K562 (cell line): ENCODE results near the gene MAML3. TPM values are rescaled to one million over a fixed set of nuclear protein-coding genes. Genes with fewer than 3 reads are reported as not detected.

Source experiments
- ATAC-seq: fragments of 200-7000 bp; cut with Tn5 transposase; 3 replicates; pipeline ENCODE4 v1.9.1; 2020; ENCODE audit warnings: moderate library complexity
- BruUV-seq: library from RNA; stranded (reverse); fragments of 400-500 nt; replicated peaks from 2 replicates; lab custom pipeline; 2021; lab: Mats Ljungman, UMichigan
- CTCF ChIA-PET: fragments of 300-600 bp; formaldehyde crosslinking; extraction: SDS; loops from one replicate; lab custom pipeline; 2021; ENCODE audit warnings: low intra/inter-chr PET ratio; lab: Yijun Ruan, JAX
- POLR2A ChIA-PET: fragments of 300-600, 350-650 bp; sonication (Branson Sonifier 250); formaldehyde crosslinking; extraction: SDS; loops from one replicate; lab custom pipeline; 2021; ENCODE audit warnings: antibody characterized with exemption, inconsistent platforms; lab: Yijun Ruan, JAX
- DNase-seq, 4 experiments: peaks; one replicate each; pipeline versions ENCODE4 v3.0.0 to v3.0.0-alpha.2; 2011 to 2018; ENCODE audit warnings: low spot score in 3 of 4, mixed read lengths in 3 of 4; ENCODE audit errors: extremely low read depth in 1 of 4
- FAIRE-seq: peaks from 2 replicates; lab custom pipeline; 2011; peaks lifted over from hg19 to GRCh38; lab: Jason Lieb, UNC
- H2AFZ ChIP-seq: 2 replicates; pipeline ENCODE4 v1.6.0; 2011; ENCODE audit warnings: low read depth, low read length, control low read depth, inconsistent platforms
- H3K27ac ChIP-seq: fragments of 200-600 bp; 3 replicates; pipeline ENCODE4 v1.8.0; 2011; ENCODE audit warnings: low read depth, mild to moderate bottlenecking, control low read depth, inconsistent platforms, low read length, moderate library complexity, mixed read lengths; ENCODE audit errors: extremely low read depth
- H3K27me3 ChIP-seq, 2 experiments: fragments of 300-600 bp in 1 of 2; 2 replicates in 1 of 2; 3 replicates in 1 of 2; pipeline versions ENCODE4 v1.6.0 to v1.8.0; 2011; ENCODE audit warnings: inconsistent platforms in 2 of 2, low read length in 2 of 2, mild to moderate bottlenecking in 1 of 2, mixed read lengths in 1 of 2, moderate library complexity in 1 of 2; ENCODE audit not compliant: control insufficient read depth in 2 of 2, insufficient read depth in 2 of 2
- H3K36me3 ChIP-seq: fragments of 300-600 bp; 3 replicates; pipeline ENCODE4 v1.8.0; 2011; ENCODE audit warnings: mild to moderate bottlenecking, low read length, inconsistent platforms; ENCODE audit not compliant: control insufficient read depth, insufficient read depth
- H3K4me1 ChIP-seq, 2 experiments: fragments of 200-600 bp in 1 of 2; replicated peaks in 1 of 2; 2 replicates in 1 of 2; 3 replicates in 1 of 2; pipeline versions ENCODE4 v1.5.1 to v1.8.0; 2011; ENCODE audit warnings: inconsistent platforms in 2 of 2, low read length in 2 of 2, mild to moderate bottlenecking in 1 of 2, mixed read lengths in 1 of 2, moderate library complexity in 1 of 2; ENCODE audit not compliant: control insufficient read depth in 2 of 2, insufficient read depth in 2 of 2
- H3K4me2 ChIP-seq: 2 replicates; pipeline ENCODE4 v1.6.1; 2011; ENCODE audit warnings: low read length, control low read depth, inconsistent platforms, mixed read lengths; ENCODE audit not compliant: insufficient read depth
- H3K4me3 ChIP-seq: fragments of 200-600 bp; sonication (generic), shearing (Covaris generic); 2 replicates; pipeline ENCODE4 v1.5.1; 2016; ENCODE audit warnings: control low read depth, inconsistent platforms
- H3K79me2 ChIP-seq: fragments of 200-600 bp; 3 replicates; pipeline ENCODE4 v1.8.0; 2011; ENCODE audit warnings: low read length, inconsistent platforms; ENCODE audit not compliant: control insufficient read depth, insufficient read depth
- H3K9ac ChIP-seq, 2 experiments: 2 replicates each; pipeline versions ENCODE4 v1.6.0 to v1.6.1; 2011; ENCODE audit warnings: low read depth in 2 of 2, low read length in 2 of 2, control low read depth in 1 of 2, inconsistent platforms in 1 of 2, mild to moderate bottlenecking in 1 of 2, mixed read lengths in 1 of 2; ENCODE audit not compliant: insufficient read depth in 1 of 2
- H3K9me1 ChIP-seq: one replicate; pipeline ENCODE4 v1.6.0; 2011; ENCODE audit warnings: inconsistent platforms, mild to moderate bottlenecking, low read length, moderate library complexity; ENCODE audit not compliant: control insufficient read depth, insufficient read depth
- H3K9me3 ChIP-seq: replicated peaks from 2 replicates; pipeline ENCODE4 v1.5.1; 2011; ENCODE audit warnings: low read depth, low read length, inconsistent platforms; ENCODE audit not compliant: control insufficient read depth, insufficient read depth
- H4K20me1 ChIP-seq: replicated peaks from 2 replicates; pipeline ENCODE4 v1.6.1; 2011; ENCODE audit warnings: low read length, inconsistent platforms, mixed read lengths; ENCODE audit not compliant: control insufficient read depth, insufficient read depth
- DNMT1 ChIP-seq: fragments of 450-650 bp; IDR thresholded peaks from 2 replicates; pipeline ENCODE4 v1.6.1; 2016; ENCODE audit warnings: antibody characterized with exemption, mild to moderate bottlenecking
- MTA2 ChIP-seq: fragments of 450-650 bp; IDR thresholded peaks from 2 replicates; pipeline ENCODE4 v1.6.1; 2016; ENCODE audit warnings: low read depth
- MYC ChIP-seq, 2 experiments: fragments of 250-450 bp in 1 of 2; sonication (Bioruptor Pico) in 1 of 2; IDR thresholded peaks; 2 replicates each; pipeline versions ENCODE4 v1.5.1 to v1.6.1; 2012 to 2021; ENCODE audit warnings: low read depth in 2 of 2, borderline replicate concordance in 1 of 2, improper control_type of control experiment in 1 of 2, low read length in 1 of 2, mild to moderate bottlenecking in 1 of 2, moderate library complexity in 1 of 2
- TCF7 ChIP-seq: sonication (generic); IDR thresholded peaks from 2 replicates; pipeline ENCODE4 v1.6.1; 2016; ENCODE audit warnings: antibody characterized with exemption, borderline replicate concordance
- WGBS: fragments of 100-300 bp; shearing (Covaris generic); methylation state at CpG from one replicate; pipeline ENCODE4 v1.1.6; 2016; ENCODE audit warnings: low coverage, mixed read lengths; ENCODE audit not compliant: insufficient coverage; ENCODE audit errors: missing lambda C conversion rate; 5-methylcytosine and 5-hydroxymethylcytosine counted together
- in situ Hi-C: fragments of 300-500 bp; cut with MboI; formaldehyde crosslinking; loops from 4 replicates; pipeline ENCODE4 v1.15.0; 2018; ENCODE audit warnings: inconsistent platforms, mixed read lengths
- intact Hi-C: fragments of 100-400 bp; cut with micrococcal nuclease; formaldehyde crosslinking; loops from 2 replicates; pipeline ENCODE4 v1.14.2; 2022
- polyA plus RNA-seq, 8 experiments: library from polyadenylated mRNA; depleted of rRNA in 4 of 8; stranded (reverse) in 5 of 8; unstranded in 3 of 8; fragments of >200 nt; fragmentation: Nextera tagmentation in 2 of 8; fragmentation: Illumina TruSeq in 1 of 8; extraction: Ambion mirVana in 2 of 8; extraction: Trizol in 1 of 8; gene quantifications; 2 replicates each; pipeline versions ENCODE4 v1.2.1 to v1.2.3, GENCODE V29; 2011 to 2014; ENCODE audit warnings: inconsistent platforms in 1 of 8, missing spikeins in 1 of 8
- total RNA-seq, 7 experiments: library from RNA; depleted of rRNA in 6 of 7; stranded (reverse); fragments of >200 nt in 6 of 7; fragmentation: Illumina TruSeq in 2 of 7; extraction: Trizol in 2 of 7; gene quantifications; 2 replicates each; pipeline versions ENCODE4 v1.2.1 to v1.2.3, GENCODE V29; 2011 to 2021; ENCODE audit warnings: low replicate concordance in 1 of 7
- TF ChIP-seq, protein P1 (sequence below): fragments of 200-800 bp; sonication (Bioruptor generic); IDR thresholded peaks from 2 replicates; pipeline ENCODE4 v1.6.1; 2017; ENCODE audit warnings: missing genetic modification characterization, missing compliant biosample characterization
- TF ChIP-seq, protein P2 (sequence below): fragments of 450-650 bp; IDR thresholded peaks from 2 replicates; pipeline ENCODE4 v1.6.1; 2016; ENCODE audit warnings: mild to moderate bottlenecking, moderate library complexity

Gene MAML3
- total and polyA plus RNA-seq, 9 of the 15 experiments (the other 6 are each of a cell fraction or from before 2014, with no cell fraction given), result 0.01 to 0.55 (median 0.25) TPM

DNA sequence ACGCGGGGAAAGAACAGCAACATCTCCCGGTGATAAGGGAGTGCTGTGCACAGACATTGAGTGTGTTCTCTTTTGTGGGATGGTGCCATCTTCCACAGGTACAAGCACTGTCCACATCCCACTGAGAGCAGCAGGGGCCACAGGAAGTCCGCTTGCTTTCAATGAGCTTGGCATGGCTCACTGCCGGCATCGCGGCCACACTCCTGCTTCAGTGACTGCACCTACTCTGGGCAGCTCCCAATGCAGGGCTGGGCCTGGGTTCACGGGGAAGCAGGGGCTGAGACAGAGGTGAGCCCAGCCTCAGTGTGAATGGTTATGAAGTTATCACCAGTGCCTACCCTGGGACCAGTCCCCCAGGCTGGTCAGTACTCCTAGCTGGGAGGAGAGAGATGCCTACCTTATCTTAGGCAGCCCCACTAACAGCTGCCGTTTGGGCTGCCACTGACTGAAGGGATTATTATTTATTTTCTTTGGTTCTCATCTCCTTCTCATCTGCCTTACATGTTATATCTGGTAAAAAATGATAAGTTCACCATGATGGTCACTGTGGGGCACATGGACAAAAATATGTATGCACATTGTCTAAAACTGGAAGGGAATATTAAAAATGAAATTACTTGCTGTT is 389.2 kb downstream of the MAML3 start:
- H3K9ac ChIP-seq, result no peak overlapping the region
- H3K9me1 ChIP-seq, result no peaks in the 10 kb centered on the region
- H3K4me2 ChIP-seq, result no peak overlapping the region
- ATAC-seq (no peak), FAIRE-seq (no peak), DNase-seq (no peak)
- H4K20me1 ChIP-seq, result no peaks in the 10 kb centered on the region
- in situ Hi-C loops, result no loop called here
- no peaks in the 10 kb centered on the region for H3K79me2 ChIP-seq
- BruUV-seq, result no TSS peak
- H3K36me3 ChIP-seq, result no peaks in the 10 kb centered on the region
- peaks cover 23 to 32% of the 10 kb centered on the region in 2 experiments for H3K27me3 ChIP-seq
- H2AFZ ChIP-seq, result no peak overlapping the region
- H3K4me1 ChIP-seq, result no peaks in the 10 kb centered on the region
- CTCF ChIA-PET, result no interaction called here
- intact Hi-C loops, result no loop called here
- no peaks in the 10 kb centered on the region for H3K9me3 ChIP-seq
- 14% methylated on average over 9 of the region's 9 CpGs for WGBS
- H3K4me3 ChIP-seq, result no peak overlapping the region
- H3K27ac ChIP-seq, result no peak overlapping the region
- POLR2A ChIA-PET, result interaction anchor here (1.4 kb wide), 1 partner anchor 15 kb away, joined by 3 read pairs; no protein-coding TSS in a partner anchor
- TF ChIP-seq DNMT1 (no peak), MYC (IDR thresholded peaks at IDR 0.05; ENCODE audit: low read depth, low read length) (no peak), MYC (CRISPR knock-in tag; IDR thresholded peaks at IDR 0.05; ENCODE audit: borderline replicate concordance, low read depth) (no peak), TCF7 (no peak), MTA2 (no peak)
- TF ChIP-seq, protein P1, sequence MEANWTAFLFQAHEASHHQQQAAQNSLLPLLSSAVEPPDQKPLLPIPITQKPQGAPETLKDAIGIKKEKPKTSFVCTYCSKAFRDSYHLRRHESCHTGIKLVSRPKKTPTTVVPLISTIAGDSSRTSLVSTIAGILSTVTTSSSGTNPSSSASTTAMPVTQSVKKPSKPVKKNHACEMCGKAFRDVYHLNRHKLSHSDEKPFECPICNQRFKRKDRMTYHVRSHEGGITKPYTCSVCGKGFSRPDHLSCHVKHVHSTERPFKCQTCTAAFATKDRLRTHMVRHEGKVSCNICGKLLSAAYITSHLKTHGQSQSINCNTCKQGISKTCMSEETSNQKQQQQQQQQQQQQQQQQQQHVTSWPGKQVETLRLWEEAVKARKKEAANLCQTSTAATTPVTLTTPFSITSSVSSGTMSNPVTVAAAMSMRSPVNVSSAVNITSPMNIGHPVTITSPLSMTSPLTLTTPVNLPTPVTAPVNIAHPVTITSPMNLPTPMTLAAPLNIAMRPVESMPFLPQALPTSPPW (CRISPR knock-in tag), result no peak
- TF ChIP-seq, protein P2, sequence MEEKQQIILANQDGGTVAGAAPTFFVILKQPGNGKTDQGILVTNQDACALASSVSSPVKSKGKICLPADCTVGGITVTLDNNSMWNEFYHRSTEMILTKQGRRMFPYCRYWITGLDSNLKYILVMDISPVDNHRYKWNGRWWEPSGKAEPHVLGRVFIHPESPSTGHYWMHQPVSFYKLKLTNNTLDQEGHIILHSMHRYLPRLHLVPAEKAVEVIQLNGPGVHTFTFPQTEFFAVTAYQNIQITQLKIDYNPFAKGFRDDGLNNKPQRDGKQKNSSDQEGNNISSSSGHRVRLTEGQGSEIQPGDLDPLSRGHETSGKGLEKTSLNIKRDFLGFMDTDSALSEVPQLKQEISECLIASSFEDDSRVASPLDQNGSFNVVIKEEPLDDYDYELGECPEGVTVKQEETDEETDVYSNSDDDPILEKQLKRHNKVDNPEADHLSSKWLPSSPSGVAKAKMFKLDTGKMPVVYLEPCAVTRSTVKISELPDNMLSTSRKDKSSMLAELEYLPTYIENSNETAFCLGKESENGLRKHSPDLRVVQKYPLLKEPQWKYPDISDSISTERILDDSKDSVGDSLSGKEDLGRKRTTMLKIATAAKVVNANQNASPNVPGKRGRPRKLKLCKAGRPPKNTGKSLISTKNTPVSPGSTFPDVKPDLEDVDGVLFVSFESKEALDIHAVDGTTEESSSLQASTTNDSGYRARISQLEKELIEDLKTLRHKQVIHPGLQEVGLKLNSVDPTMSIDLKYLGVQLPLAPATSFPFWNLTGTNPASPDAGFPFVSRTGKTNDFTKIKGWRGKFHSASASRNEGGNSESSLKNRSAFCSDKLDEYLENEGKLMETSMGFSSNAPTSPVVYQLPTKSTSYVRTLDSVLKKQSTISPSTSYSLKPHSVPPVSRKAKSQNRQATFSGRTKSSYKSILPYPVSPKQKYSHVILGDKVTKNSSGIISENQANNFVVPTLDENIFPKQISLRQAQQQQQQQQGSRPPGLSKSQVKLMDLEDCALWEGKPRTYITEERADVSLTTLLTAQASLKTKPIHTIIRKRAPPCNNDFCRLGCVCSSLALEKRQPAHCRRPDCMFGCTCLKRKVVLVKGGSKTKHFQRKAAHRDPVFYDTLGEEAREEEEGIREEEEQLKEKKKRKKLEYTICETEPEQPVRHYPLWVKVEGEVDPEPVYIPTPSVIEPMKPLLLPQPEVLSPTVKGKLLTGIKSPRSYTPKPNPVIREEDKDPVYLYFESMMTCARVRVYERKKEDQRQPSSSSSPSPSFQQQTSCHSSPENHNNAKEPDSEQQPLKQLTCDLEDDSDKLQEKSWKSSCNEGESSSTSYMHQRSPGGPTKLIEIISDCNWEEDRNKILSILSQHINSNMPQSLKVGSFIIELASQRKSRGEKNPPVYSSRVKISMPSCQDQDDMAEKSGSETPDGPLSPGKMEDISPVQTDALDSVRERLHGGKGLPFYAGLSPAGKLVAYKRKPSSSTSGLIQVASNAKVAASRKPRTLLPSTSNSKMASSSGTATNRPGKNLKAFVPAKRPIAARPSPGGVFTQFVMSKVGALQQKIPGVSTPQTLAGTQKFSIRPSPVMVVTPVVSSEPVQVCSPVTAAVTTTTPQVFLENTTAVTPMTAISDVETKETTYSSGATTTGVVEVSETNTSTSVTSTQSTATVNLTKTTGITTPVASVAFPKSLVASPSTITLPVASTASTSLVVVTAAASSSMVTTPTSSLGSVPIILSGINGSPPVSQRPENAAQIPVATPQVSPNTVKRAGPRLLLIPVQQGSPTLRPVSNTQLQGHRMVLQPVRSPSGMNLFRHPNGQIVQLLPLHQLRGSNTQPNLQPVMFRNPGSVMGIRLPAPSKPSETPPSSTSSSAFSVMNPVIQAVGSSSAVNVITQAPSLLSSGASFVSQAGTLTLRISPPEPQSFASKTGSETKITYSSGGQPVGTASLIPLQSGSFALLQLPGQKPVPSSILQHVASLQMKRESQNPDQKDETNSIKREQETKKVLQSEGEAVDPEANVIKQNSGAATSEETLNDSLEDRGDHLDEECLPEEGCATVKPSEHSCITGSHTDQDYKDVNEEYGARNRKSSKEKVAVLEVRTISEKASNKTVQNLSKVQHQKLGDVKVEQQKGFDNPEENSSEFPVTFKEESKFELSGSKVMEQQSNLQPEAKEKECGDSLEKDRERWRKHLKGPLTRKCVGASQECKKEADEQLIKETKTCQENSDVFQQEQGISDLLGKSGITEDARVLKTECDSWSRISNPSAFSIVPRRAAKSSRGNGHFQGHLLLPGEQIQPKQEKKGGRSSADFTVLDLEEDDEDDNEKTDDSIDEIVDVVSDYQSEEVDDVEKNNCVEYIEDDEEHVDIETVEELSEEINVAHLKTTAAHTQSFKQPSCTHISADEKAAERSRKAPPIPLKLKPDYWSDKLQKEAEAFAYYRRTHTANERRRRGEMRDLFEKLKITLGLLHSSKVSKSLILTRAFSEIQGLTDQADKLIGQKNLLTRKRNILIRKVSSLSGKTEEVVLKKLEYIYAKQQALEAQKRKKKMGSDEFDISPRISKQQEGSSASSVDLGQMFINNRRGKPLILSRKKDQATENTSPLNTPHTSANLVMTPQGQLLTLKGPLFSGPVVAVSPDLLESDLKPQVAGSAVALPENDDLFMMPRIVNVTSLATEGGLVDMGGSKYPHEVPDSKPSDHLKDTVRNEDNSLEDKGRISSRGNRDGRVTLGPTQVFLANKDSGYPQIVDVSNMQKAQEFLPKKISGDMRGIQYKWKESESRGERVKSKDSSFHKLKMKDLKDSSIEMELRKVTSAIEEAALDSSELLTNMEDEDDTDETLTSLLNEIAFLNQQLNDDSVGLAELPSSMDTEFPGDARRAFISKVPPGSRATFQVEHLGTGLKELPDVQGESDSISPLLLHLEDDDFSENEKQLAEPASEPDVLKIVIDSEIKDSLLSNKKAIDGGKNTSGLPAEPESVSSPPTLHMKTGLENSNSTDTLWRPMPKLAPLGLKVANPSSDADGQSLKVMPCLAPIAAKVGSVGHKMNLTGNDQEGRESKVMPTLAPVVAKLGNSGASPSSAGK, result no peak
